NAMALWA (cell line): ENCODE measurements around the gene CAV1.

Experiments
- DNase-seq: peaks from one replicate; pipeline ENCODE4 v3.0.0-alpha.2; 2015; ENCODE audit warnings: low spot score

The CAV1 gene

GRCh38 chr7:116560021-116560970, 35.5 kb downstream of the CAV1 start:
- DNase-seq = no peak

- no peak for DNase-seq
These were observed 37.1 kb downstream of the CAV1 start for GRCh38 chr7:116561697-116562483.

- no peak for DNase-seq
These were observed 37.8 kb downstream of the CAV1 start for GRCh38 chr7:116562529-116563121.

GRCh38 chr7:116565981-116566380, 41.1 kb downstream of the CAV1 start:
- no peak for DNase-seq

- no peak for DNase-seq
These were observed 41.8 kb downstream of the CAV1 start for GRCh38 chr7:116566666-116567065.

- DNase-seq = no peak
These were observed 44.9 kb downstream of the CAV1 start for GRCh38 chr7:116569737-116570136.

GRCh38 chr7:116570306-116570705, 45.5 kb downstream of the CAV1 start:
- DNase-seq = no peak

GRCh38 chr7:116571037-116571436, 46.2 kb downstream of the CAV1 start:
- no peak for DNase-seq

- DNase-seq = no peak
These were observed 46.7 kb downstream of the CAV1 start for GRCh38 chr7:116571552-116571951.

GRCh38 chr7:116572036-116572435, 47.2 kb downstream of the CAV1 start:
- DNase-seq = no peak

- DNase-seq = no peak
These were observed 48.7 kb downstream of the CAV1 start for GRCh38 chr7:116573541-116573940.

- DNase-seq = no peak
These were observed 49.4 kb downstream of the CAV1 start for GRCh38 chr7:116574025-116574822.

- DNase-seq = no peak
These were observed 51.0 kb downstream of the CAV1 start for GRCh38 chr7:116575853-116576252.

- no peak for DNase-seq
These were observed 51.8 kb downstream of the CAV1 start for GRCh38 chr7:116576350-116577319.

- no peak for DNase-seq
These were observed 52.6 kb downstream of the CAV1 start for GRCh38 chr7:116577320-116577871.

- no peak for DNase-seq
These were observed 53.7 kb downstream of the CAV1 start for GRCh38 chr7:116578526-116578925.

GRCh38 chr7:116579322-116579721, 54.5 kb downstream of the CAV1 start:
- DNase-seq = no peak

GRCh38 chr7:116579835-116580234, 55.0 kb downstream of the CAV1 start:
- no peak for DNase-seq

- DNase-seq = no peak
These were observed 57.4 kb downstream of the CAV1 start for GRCh38 chr7:116582164-116582732.
